A549 treated with GW870086 at 1 μM for 4 hours (cell line): Measurements from ENCODE around the gene PNPLA5. TPM values are rescaled to one million over a fixed set of nuclear protein-coding genes. Genes with fewer than 3 reads are reported as not detected.

Experiments used
- total RNA-seq: library from RNA; stranded (reverse); fragments of 200-300 nt; extraction: Qiagen RNA extraction; gene quantifications from 5 replicates; pipeline ENCODE4 v1.2.3, GENCODE V29; 2022; ENCODE audit warnings: low read depth

The PNPLA5 gene
- total RNA-seq: not detected in 5 replicates

GRCh38 chr22:43891360-43892182 lies at the start of gene PNPLA5:
Gene PNPLA5, minus strand, starts transcription at chr22:43892013. Its CDS starts 133 bp downstream, at chr22:43891880.

GRCh38 chr22:43923631-43924464 lies 32.0 kb upstream of the PNPLA5 start, which contains the start of gene PNPLA3:
Gene PNPLA3, plus strand, starts transcription at chr22:43923805. Its CDS starts 107 bp downstream, at chr22:43923912.

GRCh38 chr22:43862074-43862881 lies 29.5 kb downstream of the PNPLA5 start, which contains the start of gene SULT4A1:
Gene SULT4A1, minus strand, starts transcription at chr22:43862513. Its CDS starts 131 bp downstream, at chr22:43862382.

Other genes with a start within 250 kb of the PNPLA5 start
- 0.17 to 0.69 TPM (median 0.45 TPM) in 5 replicates for gene EFCAB6, start 79.7 kb downstream of the PNPLA5 start, total RNA-seq
- not detected in 5 replicates for gene SULT4A1, start 29.5 kb downstream of the PNPLA5 start, total RNA-seq
- 0.70 to 1.2 TPM (median 0.94 TPM) in 5 replicates for gene PNPLA3, start 31.8 kb upstream of the PNPLA5 start, total RNA-seq
- 44.9 to 49.1 TPM (median 45.9 TPM) in 5 replicates for gene SAMM50, start 63.4 kb upstream of the PNPLA5 start, total RNA-seq
- 34.9 to 43.8 TPM (median 40.4 TPM) in 5 replicates for gene PARVB, start 132.3 kb upstream of the PNPLA5 start, total RNA-seq